K562 (cell line): ENCODE results near the gene LRRC4C. TPM values are rescaled to one million over a fixed set of nuclear protein-coding genes. Genes with fewer than 3 reads are reported as not detected.

Experiments
- ATAC-seq: fragments of 200-7000 bp; cut with Tn5 transposase; 3 replicates; pipeline ENCODE4 v1.9.1; 2020; ENCODE audit warnings: moderate library complexity
- BruUV-seq: library from RNA; stranded (reverse); fragments of 400-500 nt; replicated peaks from 2 replicates; lab custom pipeline; 2021; lab: Mats Ljungman, UMichigan
- CTCF ChIA-PET: fragments of 300-600 bp; formaldehyde crosslinking; extraction: SDS; loops from one replicate; lab custom pipeline; 2021; ENCODE audit warnings: low intra/inter-chr PET ratio; lab: Yijun Ruan, JAX
- POLR2A ChIA-PET: fragments of 300-600, 350-650 bp; sonication (Branson Sonifier 250); formaldehyde crosslinking; extraction: SDS; loops from one replicate; lab custom pipeline; 2021; ENCODE audit warnings: antibody characterized with exemption, inconsistent platforms; lab: Yijun Ruan, JAX
- DNase-seq, 4 experiments: peaks; one replicate each; pipeline versions ENCODE4 v3.0.0 to v3.0.0-alpha.2; 2011 to 2018; ENCODE audit warnings: low spot score in 3 of 4, mixed read lengths in 3 of 4; ENCODE audit errors: extremely low read depth in 1 of 4
- FAIRE-seq: peaks from 2 replicates; lab custom pipeline; 2011; peaks lifted over from hg19 to GRCh38; lab: Jason Lieb, UNC
- H2AFZ ChIP-seq: 2 replicates; pipeline ENCODE4 v1.6.0; 2011; ENCODE audit warnings: low read depth, low read length, control low read depth, inconsistent platforms
- H3K27ac ChIP-seq: fragments of 200-600 bp; 3 replicates; pipeline ENCODE4 v1.8.0; 2011; ENCODE audit warnings: low read depth, mild to moderate bottlenecking, control low read depth, inconsistent platforms, low read length, moderate library complexity, mixed read lengths; ENCODE audit errors: extremely low read depth
- H3K27me3 ChIP-seq, 2 experiments: fragments of 300-600 bp in 1 of 2; 2 replicates in 1 of 2; 3 replicates in 1 of 2; pipeline versions ENCODE4 v1.6.0 to v1.8.0; 2011; ENCODE audit warnings: inconsistent platforms in 2 of 2, low read length in 2 of 2, mild to moderate bottlenecking in 1 of 2, mixed read lengths in 1 of 2, moderate library complexity in 1 of 2; ENCODE audit not compliant: control insufficient read depth in 2 of 2, insufficient read depth in 2 of 2
- H3K36me3 ChIP-seq: fragments of 300-600 bp; 3 replicates; pipeline ENCODE4 v1.8.0; 2011; ENCODE audit warnings: mild to moderate bottlenecking, low read length, inconsistent platforms; ENCODE audit not compliant: control insufficient read depth, insufficient read depth
- H3K4me1 ChIP-seq, 2 experiments: fragments of 200-600 bp in 1 of 2; replicated peaks in 1 of 2; 2 replicates in 1 of 2; 3 replicates in 1 of 2; pipeline versions ENCODE4 v1.5.1 to v1.8.0; 2011; ENCODE audit warnings: inconsistent platforms in 2 of 2, low read length in 2 of 2, mild to moderate bottlenecking in 1 of 2, mixed read lengths in 1 of 2, moderate library complexity in 1 of 2; ENCODE audit not compliant: control insufficient read depth in 2 of 2, insufficient read depth in 2 of 2
- H3K4me2 ChIP-seq: 2 replicates; pipeline ENCODE4 v1.6.1; 2011; ENCODE audit warnings: low read length, control low read depth, inconsistent platforms, mixed read lengths; ENCODE audit not compliant: insufficient read depth
- H3K4me3 ChIP-seq: fragments of 200-600 bp; sonication (generic), shearing (Covaris generic); 2 replicates; pipeline ENCODE4 v1.5.1; 2016; ENCODE audit warnings: control low read depth, inconsistent platforms
- H3K79me2 ChIP-seq: fragments of 200-600 bp; 3 replicates; pipeline ENCODE4 v1.8.0; 2011; ENCODE audit warnings: low read length, inconsistent platforms; ENCODE audit not compliant: control insufficient read depth, insufficient read depth
- H3K9ac ChIP-seq, 2 experiments: 2 replicates each; pipeline versions ENCODE4 v1.6.0 to v1.6.1; 2011; ENCODE audit warnings: low read depth in 2 of 2, low read length in 2 of 2, control low read depth in 1 of 2, inconsistent platforms in 1 of 2, mild to moderate bottlenecking in 1 of 2, mixed read lengths in 1 of 2; ENCODE audit not compliant: insufficient read depth in 1 of 2
- H3K9me1 ChIP-seq: one replicate; pipeline ENCODE4 v1.6.0; 2011; ENCODE audit warnings: inconsistent platforms, mild to moderate bottlenecking, low read length, moderate library complexity; ENCODE audit not compliant: control insufficient read depth, insufficient read depth
- H3K9me3 ChIP-seq: replicated peaks from 2 replicates; pipeline ENCODE4 v1.5.1; 2011; ENCODE audit warnings: low read depth, low read length, inconsistent platforms; ENCODE audit not compliant: control insufficient read depth, insufficient read depth
- H4K20me1 ChIP-seq: replicated peaks from 2 replicates; pipeline ENCODE4 v1.6.1; 2011; ENCODE audit warnings: low read length, inconsistent platforms, mixed read lengths; ENCODE audit not compliant: control insufficient read depth, insufficient read depth
- AFF1 ChIP-seq, 2 experiments: fragments of 450-650 bp; IDR thresholded peaks; 2 replicates each; pipeline ENCODE4 v1.6.1; 2018; ENCODE audit warnings: mild to moderate bottlenecking in 2 of 2, low read depth in 1 of 2; ENCODE audit not compliant: partially characterized antibody in 2 of 2
- CLOCK ChIP-seq: fragments of 250-450 bp; sonication (Bioruptor Pico); IDR thresholded peaks from 2 replicates; pipeline ENCODE4 v1.4.0; 2020; ENCODE audit warnings: mild to moderate bottlenecking, moderate library complexity, borderline replicate concordance
- DPF2 ChIP-seq: fragments of 450-650 bp; IDR thresholded peaks from 2 replicates; pipeline ENCODE4 v1.6.1; 2016
- GTF2E2 ChIP-seq: fragments of 200-800 bp; sonication (Bioruptor generic); IDR thresholded peaks from 2 replicates; pipeline ENCODE4 v1.6.1; 2016; ENCODE audit warnings: missing genetic modification characterization, missing compliant biosample characterization
- KLF16 ChIP-seq: IDR thresholded peaks from 2 replicates; pipeline ENCODE4 v1.6.1; 2016; ENCODE audit warnings: antibody characterized with exemption
- LEF1 ChIP-seq: fragments of 450-650 bp; IDR thresholded peaks from 2 replicates; pipeline ENCODE4 v1.6.1; 2016; ENCODE audit warnings: mild to moderate bottlenecking
- NFE2 ChIP-seq: IDR thresholded peaks from 2 replicates; pipeline ENCODE4 v1.6.1; 2014; ENCODE audit warnings: antibody characterized with exemption, low read depth
- NR4A1 ChIP-seq, 2 experiments: fragments of 250-450 bp in 1 of 2; fragments of 450-650 bp in 1 of 2; sonication (Bioruptor Pico) in 1 of 2; IDR thresholded peaks; 2 replicates each; pipeline versions ENCODE4 v1.4.0 to v1.6.1; 2016 to 2020; ENCODE audit warnings: mild to moderate bottlenecking in 2 of 2, missing compliant biosample characterization in 1 of 2, missing genetic modification characterization in 1 of 2, moderate library complexity in 1 of 2
- SREBF1 ChIP-seq: fragments of 150-350 bp; IDR thresholded peaks from 2 replicates; pipeline ENCODE4 v1.6.1; 2014; ENCODE audit warnings: antibody characterized with exemption, low read depth, low read length, borderline replicate concordance
- STAT5A ChIP-seq: IDR thresholded peaks from 2 replicates; pipeline ENCODE4 v1.6.1; 2012; ENCODE audit warnings: low read length, inconsistent platforms, borderline replicate concordance
- ZNF121 ChIP-seq: sonication (generic); formaldehyde crosslinking; conservative IDR thresholded peaks from 2 replicates; pipeline ENCODE4 v1.8.0; 2022; ENCODE audit warnings: missing genetic modification reagents
- ZNF175 ChIP-seq: fragments of 200-800 bp; sonication (Bioruptor generic); IDR thresholded peaks from 2 replicates; pipeline ENCODE4 v1.6.1; 2016; ENCODE audit warnings: low read depth, mild to moderate bottlenecking, missing genetic modification characterization, missing compliant biosample characterization
- ZNF316 ChIP-seq: fragments of 450-650 bp; IDR thresholded peaks from 2 replicates; pipeline ENCODE4 v1.6.1; 2016
- ZNF79 ChIP-seq: fragments of 250-450 bp; sonication (Bioruptor Pico); IDR thresholded peaks from 2 replicates; pipeline ENCODE4 v1.4.0; 2020; ENCODE audit warnings: low read depth, mild to moderate bottlenecking, moderate library complexity
- WGBS: fragments of 100-300 bp; shearing (Covaris generic); methylation state at CpG from one replicate; pipeline ENCODE4 v1.1.6; 2016; ENCODE audit warnings: low coverage, mixed read lengths; ENCODE audit not compliant: insufficient coverage; ENCODE audit errors: missing lambda C conversion rate; 5-methylcytosine and 5-hydroxymethylcytosine counted together
- in situ Hi-C: fragments of 300-500 bp; cut with MboI; formaldehyde crosslinking; loops from 4 replicates; pipeline ENCODE4 v1.15.0; 2018; ENCODE audit warnings: inconsistent platforms, mixed read lengths
- intact Hi-C: fragments of 100-400 bp; cut with micrococcal nuclease; formaldehyde crosslinking; loops from 2 replicates; pipeline ENCODE4 v1.14.2; 2022
- polyA plus RNA-seq, 8 experiments: library from polyadenylated mRNA; depleted of rRNA in 4 of 8; stranded (reverse) in 5 of 8; unstranded in 3 of 8; fragments of >200 nt; fragmentation: Nextera tagmentation in 2 of 8; fragmentation: Illumina TruSeq in 1 of 8; extraction: Ambion mirVana in 2 of 8; extraction: Trizol in 1 of 8; gene quantifications; 2 replicates each; pipeline versions ENCODE4 v1.2.1 to v1.2.3, GENCODE V29; 2011 to 2014; ENCODE audit warnings: inconsistent platforms in 1 of 8, missing spikeins in 1 of 8
- total RNA-seq, 7 experiments: library from RNA; depleted of rRNA in 6 of 7; stranded (reverse); fragments of >200 nt in 6 of 7; fragmentation: Illumina TruSeq in 2 of 7; extraction: Trizol in 2 of 7; gene quantifications; 2 replicates each; pipeline versions ENCODE4 v1.2.1 to v1.2.3, GENCODE V29; 2011 to 2021; ENCODE audit warnings: low replicate concordance in 1 of 7

LRRC4C gene
- total and polyA plus RNA-seq, 9 of the 15 experiments (the other 6 are each of a cell fraction or from before 2014, with no cell fraction given), result not detected

- TF ChIP-seq AFF1 (IDR thresholded peaks at IDR 0.05; ENCODE audit: low read depth in 1 of 2, partially characterized antibody in 2 of 2) (no peak), GTF2E2 (tag) (no peak), SREBF1 (no peak)
Measured at GRCh38 chr11:40882301-40882700, 577.2 kb downstream of the LRRC4C start (continued).

GRCh38 chr11:40879911-40880310, 579.5 kb downstream of the LRRC4C start:
- ATAC-seq (no peak), DNase-seq (no peak), FAIRE-seq (no peak)
- CTCF ChIA-PET, result no interaction called here
- H3K27ac ChIP-seq, result no peak overlapping the region
- no peaks in the 10 kb centered on the region for H3K79me2 ChIP-seq
- H3K4me1 ChIP-seq, result no peaks in the 10 kb centered on the region
- H3K4me2 ChIP-seq, result no peak overlapping the region
- in situ Hi-C loops (no loop called here), intact Hi-C loops (no loop called here)
- no peak overlapping the region for H3K9ac ChIP-seq
- no peak overlapping the region for H2AFZ ChIP-seq
- no peaks in the 10 kb centered on the region for H4K20me1 ChIP-seq
- no peaks in the 10 kb centered on the region for H3K9me1 ChIP-seq
- WGBS, result 0% methylated on average over 6 of the region's 6 CpGs
- no peak overlapping the region for H3K4me3 ChIP-seq
- H3K36me3 ChIP-seq, result no peaks in the 10 kb centered on the region
- POLR2A ChIA-PET, result no interaction called here
- H3K9me3 ChIP-seq, result no peaks in the 10 kb centered on the region
- BruUV-seq, result no TSS peak
- H3K27me3 ChIP-seq, result no peaks in the 10 kb centered on the region
- TF ChIP-seq NR4A1 (CRISPR knock-in tag; IDR thresholded peaks at IDR 0.05), result no peak
- TF ChIP-seq NR4A1 (tag; IDR thresholded peaks at IDR 0.05), result no peak
- no peak for TF ChIP-seq ZNF175 (CRISPR knock-in tag)
- no peak for TF ChIP-seq CLOCK (CRISPR knock-in tag)
- TF ChIP-seq STAT5A, result no peak
- no peak for TF ChIP-seq LEF1
- TF ChIP-seq KLF16, result no peak
- TF ChIP-seq ZNF121 (CRISPR knock-in tag), result no peak
- no peak for TF ChIP-seq ZNF316
- no peak for TF ChIP-seq ZNF79 (CRISPR knock-in tag)
- TF ChIP-seq NFE2, result no peak
- no peak for TF ChIP-seq DPF2
